SK-N-SH (cell line): ENCODE measurements around the gene SLC6A17. TPM values are rescaled to one million over a fixed set of nuclear protein-coding genes. Genes with fewer than 3 reads are reported as not detected.

ENCODE experiments used
- CTCF ChIA-PET: fragments of 300-600, 350-600 bp; formaldehyde crosslinking; extraction: SDS; loops from one replicate; lab custom pipeline; 2021; lab: Yijun Ruan, JAX
- POLR2A ChIA-PET: fragments of 350-600 bp; sonication (Branson Sonifier 250); formaldehyde crosslinking; extraction: SDS; loops from one replicate; lab custom pipeline; 2020; ENCODE audit warnings: antibody characterized with exemption, inconsistent platforms; lab: Yijun Ruan, JAX
- DNase-seq: peaks from one replicate; pipeline ENCODE4 v3.0.0; 2012
- H2AFZ ChIP-seq: fragments of 200-600 bp; sonication (generic); 2 replicates; pipeline ENCODE4 v1.8.1; 2016; ENCODE audit warnings: antibody characterized with exemption, mild to moderate bottlenecking, low read depth
- H3F3A ChIP-seq: fragments of 200-600 bp; sonication (generic); replicated peaks from 2 replicates; pipeline ENCODE3; 2016; ENCODE audit warnings: antibody characterized with exemption, mild to moderate bottlenecking; ENCODE audit not compliant: insufficient read depth
- H3K27ac ChIP-seq, 2 experiments: fragments of 200-500 bp in 1 of 2; fragments of 200-600 bp in 1 of 2; sonication (Bioruptor generic) in 1 of 2; sonication (generic), shearing (Covaris generic) in 1 of 2; 2 replicates each; pipeline versions ENCODE4 v1.5.1 to v1.6.1; 2014 to 2016; ENCODE audit warnings: low read depth in 2 of 2, inconsistent platforms in 1 of 2, low read length in 1 of 2, mild to moderate bottlenecking in 1 of 2, mixed read lengths in 1 of 2
- H3K27me3 ChIP-seq: fragments of 200-600 bp; sonication (generic), shearing (Covaris generic); 2 replicates; pipeline ENCODE4 v1.6.1; 2016; ENCODE audit warnings: mixed run types; ENCODE audit not compliant: insufficient read depth
- H3K36me3 ChIP-seq, 2 experiments: fragments of 200-500 bp in 1 of 2; fragments of 200-600 bp in 1 of 2; sonication (Bioruptor generic) in 1 of 2; sonication (generic) in 1 of 2; replicated peaks in 1 of 2; 2 replicates each; pipeline versions ENCODE3 to v1.5.1; 2014 to 2016; ENCODE audit warnings: low read length in 1 of 2, mild to moderate bottlenecking in 1 of 2; ENCODE audit not compliant: insufficient read depth in 2 of 2, control insufficient read depth in 1 of 2
- H3K4me1 ChIP-seq, 2 experiments: fragments of 200-500 bp in 1 of 2; fragments of 200-600 bp in 1 of 2; sonication (Bioruptor generic) in 1 of 2; sonication (generic), shearing (Covaris generic) in 1 of 2; 2 replicates each; pipeline versions ENCODE4 v1.5.1 to v1.6.1; 2014 to 2016; ENCODE audit warnings: low read depth in 1 of 2, low read length in 1 of 2, mixed run types in 1 of 2; ENCODE audit not compliant: insufficient read depth in 2 of 2, control insufficient read depth in 1 of 2
- H3K4me2 ChIP-seq: fragments of 200-600 bp; sonication (generic), shearing (Covaris generic); 2 replicates; pipeline ENCODE4 v1.6.1; 2017; ENCODE audit warnings: mixed run types
- H3K4me3 ChIP-seq, 2 experiments: fragments of 200-500 bp in 1 of 2; fragments of 200-600 bp in 1 of 2; sonication (Bioruptor generic) in 1 of 2; sonication (generic), shearing (Covaris generic) in 1 of 2; 2 replicates each; pipeline versions ENCODE4 v1.5.1 to v1.8.1; 2014 to 2016; ENCODE audit warnings: low read depth in 2 of 2, inconsistent platforms in 1 of 2, low read length in 1 of 2, mild to moderate bottlenecking in 1 of 2, mixed read lengths in 1 of 2, moderate library complexity in 1 of 2
- H3K79me2 ChIP-seq: fragments of 200-600 bp; sonication (generic); 2 replicates; pipeline ENCODE4 v1.8.1; 2017; ENCODE audit warnings: mild to moderate bottlenecking; ENCODE audit not compliant: insufficient read depth
- H3K9ac ChIP-seq: fragments of 200-600 bp; sonication (generic); 2 replicates; pipeline ENCODE4 v1.6.1; 2017; ENCODE audit warnings: mixed run types
- H3K9me2 ChIP-seq: fragments of 200-600 bp; sonication (generic); 2 replicates; pipeline ENCODE4 v1.6.1; 2017; ENCODE audit warnings: mixed run types
- H3K9me3 ChIP-seq: fragments of 200-600 bp; sonication (generic); 2 replicates; pipeline ENCODE4 v1.6.1; 2017; ENCODE audit warnings: mixed run types, mild to moderate bottlenecking, moderate library complexity
- H4K20me1 ChIP-seq: fragments of 200-600 bp; sonication (generic); 2 replicates; pipeline ENCODE4 v1.6.1; 2017; ENCODE audit warnings: mild to moderate bottlenecking, mixed run types; ENCODE audit not compliant: insufficient read depth
- CHD2 ChIP-seq: fragments of 150-350 bp; IDR thresholded peaks from 2 replicates; pipeline ENCODE4 v1.6.1; 2018; ENCODE audit warnings: low read length; ENCODE audit not compliant: partially characterized antibody
- EP300 ChIP-seq, 2 experiments: IDR thresholded peaks; 2 replicates each; pipeline versions ENCODE4 v1.4.0 to v1.6.1; 2012; ENCODE audit warnings: borderline replicate concordance in 1 of 2, low read depth in 1 of 2, low read length in 1 of 2
- FOXJ3 ChIP-seq: sonication (generic); formaldehyde crosslinking; IDR thresholded peaks from 2 replicates; pipeline ENCODE4 v1.5.1; 2020; ENCODE audit warnings: mild to moderate bottlenecking, missing genetic modification reagents
- GATA2 ChIP-seq: sonication (generic); formaldehyde crosslinking; IDR thresholded peaks from 2 replicates; pipeline ENCODE4 v1.5.0; 2020; ENCODE audit warnings: mild to moderate bottlenecking, missing genetic modification reagents
- MAX ChIP-seq: IDR thresholded peaks from 2 replicates; pipeline ENCODE4 v1.4.0; 2012; ENCODE audit warnings: low read depth
- MXI1 ChIP-seq: IDR thresholded peaks from 2 replicates; pipeline ENCODE4 v1.6.1; 2012; ENCODE audit warnings: mild to moderate bottlenecking, low read depth, low read length, improper control_type of control experiment
- NFIC ChIP-seq: IDR thresholded peaks from 2 replicates; pipeline ENCODE4 v1.4.0; 2012; ENCODE audit warnings: borderline replicate concordance
- POLR2AphosphoS5 ChIP-seq: IDR thresholded peaks from 2 replicates; pipeline ENCODE4 v1.6.1; 2012; ENCODE audit warnings: low read depth, low read length
- RAD21 ChIP-seq: IDR thresholded peaks from 2 replicates; pipeline ENCODE4 v1.6.1; 2012; ENCODE audit warnings: mild to moderate bottlenecking, low read length
- RFX5 ChIP-seq: IDR thresholded peaks from 2 replicates; pipeline ENCODE4 v1.6.1; 2012; ENCODE audit warnings: mild to moderate bottlenecking, improper control_type of control experiment, low read length
- RXRA ChIP-seq: IDR thresholded peaks from 2 replicates; pipeline ENCODE4 v1.4.0; 2012; ENCODE audit warnings: low read depth, mild to moderate bottlenecking, borderline replicate concordance
- SIN3A ChIP-seq: IDR thresholded peaks from 2 replicates; pipeline ENCODE4 v1.6.1; 2012; ENCODE audit warnings: low read depth, mild to moderate bottlenecking, low read length, moderate library complexity, borderline replicate concordance
- TCF12 ChIP-seq: IDR thresholded peaks from 2 replicates; pipeline ENCODE4 v1.4.0; 2012
- ZBTB33 ChIP-seq: IDR thresholded peaks from 2 replicates; pipeline ENCODE4 v1.4.0; 2012; ENCODE audit warnings: low read depth, borderline replicate concordance
- WGBS: methylation state at CpG from one replicate; pipeline ENCODE4 v1.1.6; 2017; ENCODE audit warnings: low lambda C conversion rate; 5-methylcytosine and 5-hydroxymethylcytosine counted together
- polyA plus RNA-seq, 3 experiments: library from polyadenylated mRNA; depleted of rRNA; stranded (reverse); fragments of >200 nt; gene quantifications; 2 replicates each; pipeline ENCODE4 v1.2.3, GENCODE V29; 2012
- TF ChIP-seq, protein P1 (sequence below): IDR thresholded peaks from 2 replicates; pipeline ENCODE4 v1.4.0; 2012; ENCODE audit warnings: low read depth, borderline replicate concordance
- TF ChIP-seq, protein P2 (sequence below): IDR thresholded peaks from 2 replicates; pipeline ENCODE4 v1.6.1; 2012; ENCODE audit warnings: mild to moderate bottlenecking, low read depth, low read length, moderate library complexity
- TF ChIP-seq, protein P3 (sequence below): fragments of 150-350 bp; IDR thresholded peaks from 2 replicates; pipeline ENCODE4 v1.6.1; 2016; ENCODE audit warnings: mild to moderate bottlenecking, low read depth, low read length
- TF ChIP-seq, protein P4 (sequence below): IDR thresholded peaks from 2 replicates; pipeline ENCODE4; 2012
- TF ChIP-seq, protein P5 (sequence below): fragments of 200-600 bp; sonication (generic); IDR thresholded peaks from 2 replicates; pipeline ENCODE4 v1.6.1; 2017; ENCODE audit warnings: antibody characterized with exemption, mild to moderate bottlenecking, moderate library complexity

Gene SLC6A17
- polyA plus RNA-seq, 1 of the 3 experiments (the other 2 are of a cell fraction), result 0.67 TPM

DNA sequence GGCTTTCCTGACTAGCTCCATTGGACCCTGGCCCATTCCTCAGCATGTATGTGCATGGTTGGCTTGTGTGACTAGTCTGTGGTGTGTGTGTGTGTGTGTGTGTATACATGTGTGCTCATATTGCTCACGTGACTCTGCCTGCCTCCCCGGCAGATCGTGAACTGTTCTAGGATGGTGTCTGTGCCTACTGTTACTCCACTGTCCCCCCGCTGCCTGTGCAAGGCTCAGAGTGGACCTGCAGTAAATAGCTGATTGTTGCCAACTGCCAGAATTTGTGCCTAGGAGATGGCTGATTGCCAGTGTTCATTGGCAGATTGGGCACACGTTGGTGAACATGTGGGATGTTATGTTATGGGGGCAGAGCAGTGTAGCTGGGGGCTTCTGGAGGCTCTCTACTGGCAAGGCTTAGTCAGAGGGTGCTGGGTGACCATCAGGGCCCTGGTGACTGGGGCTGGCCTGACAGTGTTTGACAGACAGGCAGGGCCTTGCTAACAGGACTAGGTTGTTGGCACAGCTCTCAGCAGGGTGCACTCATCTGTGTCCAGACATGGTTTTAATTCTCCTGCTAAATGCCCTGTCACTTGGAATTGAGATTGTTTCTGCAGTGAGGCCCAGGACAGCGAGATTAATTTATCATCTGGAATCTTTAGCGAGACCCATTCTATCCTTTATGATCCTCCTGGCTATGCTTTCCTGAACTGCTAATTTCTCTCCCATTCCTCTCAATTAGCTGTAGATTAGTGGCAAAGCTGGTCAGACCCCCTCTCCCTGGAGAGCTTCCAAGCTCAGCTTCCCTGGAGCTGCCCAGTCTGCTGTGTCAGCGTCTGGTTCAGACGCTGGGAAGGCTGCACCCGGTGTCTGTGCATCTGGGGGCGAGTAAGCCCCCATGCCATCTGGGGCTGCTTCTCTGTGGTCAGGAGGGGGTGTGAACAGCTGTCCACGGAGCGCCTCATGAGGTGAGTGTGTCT, 20.8 kb downstream of the SLC6A17 start:
- Histone ChIP-seq H3F3A (no peaks in the 10 kb centered on the region), H2AFZ (no peak overlapping the region), H3K4me1 (peaks cover 0 to 72% of the 10 kb centered on the region in 2 experiments; a peak in 2 of 4 replicates), H3K4me2 (no peak overlapping the region), H3K27ac (peak overlapping the region in 1 of 2 experiments; percentile 96; a peak in 2 of 4 replicates), H3K9ac (no peak overlapping the region), H3K79me2 (no peaks in the 10 kb centered on the region), H3K36me3 (no peaks in the 10 kb centered on the region), H3K4me3 (no peak overlapping the region), H3K9me3 (no peaks in the 10 kb centered on the region), H3K9me2 (no peaks in the 10 kb centered on the region), H3K27me3 (no peaks in the 10 kb centered on the region), H4K20me1 (no peaks in the 10 kb centered on the region)
- ChIA-PET CTCF (interaction anchor here (0.9 to 6.6 kb wide), 17 partner anchors 17 to 289 kb away, joined by 3 to 30 read pairs (median 5); partner anchors contain the start of genes SLC6A17 and STRIP1), POLR2A (interaction anchor here (0.6 to 1.5 kb wide), 6 partner anchors 16 to 136 kb away, joined by 3 to 6 read pairs (median 4); no protein-coding TSS in a partner anchor)
- peak; percentile 88 for DNase-seq
- 33% methylated on average over 13 of the region's 13 CpGs for WGBS
- TF ChIP-seq NFIC (peak; percentile 38), RXRA (no peak), RAD21 (peak; percentile 17), FOXJ3 (CRISPR knock-in tag) (peak; percentile 94), MAX (no peak), SIN3A (no peak), RFX5 (no peak), MXI1 (no peak; the same call in none of the 2 replicates), GATA2 (CRISPR knock-in tag) (peak; percentile 94), CHD2 (peak; percentile 86), ZBTB33 (no peak), TCF12 (peak; percentile 70), EP300 (IDR thresholded peaks at IDR 0.05; ENCODE audit: borderline replicate concordance in 1 of 2, low read depth in 1 of 2, low read length in 1 of 2) (peak in 1 of 2 experiments; percentile 95; a peak in 2 of 4 replicates), POLR2AphosphoS5 (peak; percentile 57; the same call in 1 of the 2 replicates)
- TF ChIP-seq, protein P1, sequence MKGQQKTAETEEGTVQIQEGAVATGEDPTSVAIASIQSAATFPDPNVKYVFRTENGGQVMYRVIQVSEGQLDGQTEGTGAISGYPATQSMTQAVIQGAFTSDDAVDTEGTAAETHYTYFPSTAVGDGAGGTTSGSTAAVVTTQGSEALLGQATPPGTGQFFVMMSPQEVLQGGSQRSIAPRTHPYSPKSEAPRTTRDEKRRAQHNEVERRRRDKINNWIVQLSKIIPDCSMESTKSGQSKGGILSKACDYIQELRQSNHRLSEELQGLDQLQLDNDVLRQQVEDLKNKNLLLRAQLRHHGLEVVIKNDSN, result no peak; the same call in 1 of the 2 replicates
- TF ChIP-seq, protein P2, sequence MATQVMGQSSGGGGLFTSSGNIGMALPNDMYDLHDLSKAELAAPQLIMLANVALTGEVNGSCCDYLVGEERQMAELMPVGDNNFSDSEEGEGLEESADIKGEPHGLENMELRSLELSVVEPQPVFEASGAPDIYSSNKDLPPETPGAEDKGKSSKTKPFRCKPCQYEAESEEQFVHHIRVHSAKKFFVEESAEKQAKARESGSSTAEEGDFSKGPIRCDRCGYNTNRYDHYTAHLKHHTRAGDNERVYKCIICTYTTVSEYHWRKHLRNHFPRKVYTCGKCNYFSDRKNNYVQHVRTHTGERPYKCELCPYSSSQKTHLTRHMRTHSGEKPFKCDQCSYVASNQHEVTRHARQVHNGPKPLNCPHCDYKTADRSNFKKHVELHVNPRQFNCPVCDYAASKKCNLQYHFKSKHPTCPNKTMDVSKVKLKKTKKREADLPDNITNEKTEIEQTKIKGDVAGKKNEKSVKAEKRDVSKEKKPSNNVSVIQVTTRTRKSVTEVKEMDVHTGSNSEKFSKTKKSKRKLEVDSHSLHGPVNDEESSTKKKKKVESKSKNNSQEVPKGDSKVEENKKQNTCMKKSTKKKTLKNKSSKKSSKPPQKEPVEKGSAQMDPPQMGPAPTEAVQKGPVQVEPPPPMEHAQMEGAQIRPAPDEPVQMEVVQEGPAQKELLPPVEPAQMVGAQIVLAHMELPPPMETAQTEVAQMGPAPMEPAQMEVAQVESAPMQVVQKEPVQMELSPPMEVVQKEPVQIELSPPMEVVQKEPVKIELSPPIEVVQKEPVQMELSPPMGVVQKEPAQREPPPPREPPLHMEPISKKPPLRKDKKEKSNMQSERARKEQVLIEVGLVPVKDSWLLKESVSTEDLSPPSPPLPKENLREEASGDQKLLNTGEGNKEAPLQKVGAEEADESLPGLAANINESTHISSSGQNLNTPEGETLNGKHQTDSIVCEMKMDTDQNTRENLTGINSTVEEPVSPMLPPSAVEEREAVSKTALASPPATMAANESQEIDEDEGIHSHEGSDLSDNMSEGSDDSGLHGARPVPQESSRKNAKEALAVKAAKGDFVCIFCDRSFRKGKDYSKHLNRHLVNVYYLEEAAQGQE, result no peak
- TF ChIP-seq, protein P3, sequence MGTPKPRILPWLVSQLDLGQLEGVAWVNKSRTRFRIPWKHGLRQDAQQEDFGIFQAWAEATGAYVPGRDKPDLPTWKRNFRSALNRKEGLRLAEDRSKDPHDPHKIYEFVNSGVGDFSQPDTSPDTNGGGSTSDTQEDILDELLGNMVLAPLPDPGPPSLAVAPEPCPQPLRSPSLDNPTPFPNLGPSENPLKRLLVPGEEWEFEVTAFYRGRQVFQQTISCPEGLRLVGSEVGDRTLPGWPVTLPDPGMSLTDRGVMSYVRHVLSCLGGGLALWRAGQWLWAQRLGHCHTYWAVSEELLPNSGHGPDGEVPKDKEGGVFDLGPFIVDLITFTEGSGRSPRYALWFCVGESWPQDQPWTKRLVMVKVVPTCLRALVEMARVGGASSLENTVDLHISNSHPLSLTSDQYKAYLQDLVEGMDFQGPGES, result 0 out of 2 replicates have a peak, but pooled peaks have one; percentile 9
- TF ChIP-seq, protein P4, sequence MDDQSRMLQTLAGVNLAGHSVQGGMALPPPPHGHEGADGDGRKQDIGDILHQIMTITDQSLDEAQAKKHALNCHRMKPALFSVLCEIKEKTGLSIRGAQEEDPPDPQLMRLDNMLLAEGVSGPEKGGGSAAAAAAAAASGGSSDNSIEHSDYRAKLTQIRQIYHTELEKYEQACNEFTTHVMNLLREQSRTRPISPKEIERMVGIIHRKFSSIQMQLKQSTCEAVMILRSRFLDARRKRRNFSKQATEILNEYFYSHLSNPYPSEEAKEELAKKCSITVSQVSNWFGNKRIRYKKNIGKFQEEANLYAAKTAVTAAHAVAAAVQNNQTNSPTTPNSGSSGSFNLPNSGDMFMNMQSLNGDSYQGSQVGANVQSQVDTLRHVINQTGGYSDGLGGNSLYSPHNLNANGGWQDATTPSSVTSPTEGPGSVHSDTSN, result peak; percentile 33
- TF ChIP-seq, protein P5, sequence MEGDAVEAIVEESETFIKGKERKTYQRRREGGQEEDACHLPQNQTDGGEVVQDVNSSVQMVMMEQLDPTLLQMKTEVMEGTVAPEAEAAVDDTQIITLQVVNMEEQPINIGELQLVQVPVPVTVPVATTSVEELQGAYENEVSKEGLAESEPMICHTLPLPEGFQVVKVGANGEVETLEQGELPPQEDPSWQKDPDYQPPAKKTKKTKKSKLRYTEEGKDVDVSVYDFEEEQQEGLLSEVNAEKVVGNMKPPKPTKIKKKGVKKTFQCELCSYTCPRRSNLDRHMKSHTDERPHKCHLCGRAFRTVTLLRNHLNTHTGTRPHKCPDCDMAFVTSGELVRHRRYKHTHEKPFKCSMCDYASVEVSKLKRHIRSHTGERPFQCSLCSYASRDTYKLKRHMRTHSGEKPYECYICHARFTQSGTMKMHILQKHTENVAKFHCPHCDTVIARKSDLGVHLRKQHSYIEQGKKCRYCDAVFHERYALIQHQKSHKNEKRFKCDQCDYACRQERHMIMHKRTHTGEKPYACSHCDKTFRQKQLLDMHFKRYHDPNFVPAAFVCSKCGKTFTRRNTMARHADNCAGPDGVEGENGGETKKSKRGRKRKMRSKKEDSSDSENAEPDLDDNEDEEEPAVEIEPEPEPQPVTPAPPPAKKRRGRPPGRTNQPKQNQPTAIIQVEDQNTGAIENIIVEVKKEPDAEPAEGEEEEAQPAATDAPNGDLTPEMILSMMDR, result no peak
